Measurements from ENCODE around the gene SPPL3. TPM values are rescaled to one million over a fixed set of nuclear protein-coding genes. Genes with fewer than 3 reads are reported as not detected.
"Not testable (repeated sequence)": the region's sequence is repeated elsewhere in the genome, so short reads cannot be mapped to it uniquely, and the experiment has no call there.

SPPL3 gene
- polyA plus RNA-seq, 1 donor, result 54.9 TPM

- DNase-seq, result no peak
These were observed 62.6 kb downstream of the SPPL3 start for GRCh38 chr12:120841525-120841924.

GRCh38 chr12:120839503-120839902 lies 64.7 kb downstream of the SPPL3 start:
- DNase-seq, result no peak

GRCh38 chr12:120838629-120839383 lies 65.4 kb downstream of the SPPL3 start:
- not testable (repeated sequence) for DNase-seq

GRCh38 chr12:120836114-120836684 lies 68.0 kb downstream of the SPPL3 start:
- no peak for DNase-seq

- no peak for DNase-seq
These were observed 68.5 kb downstream of the SPPL3 start for GRCh38 chr12:120835657-120836056.

GRCh38 chr12:120835304-120835612 lies 68.9 kb downstream of the SPPL3 start:
- no peak for DNase-seq

GRCh38 chr12:120834489-120835303 lies 69.5 kb downstream of the SPPL3 start:
- no peak for DNase-seq

- no peak for DNase-seq
These were observed 70.3 kb downstream of the SPPL3 start for GRCh38 chr12:120833849-120834248.

GRCh38 chr12:120832737-120833136 lies 71.4 kb downstream of the SPPL3 start:
- DNase-seq, result no peak

GRCh38 chr12:120831648-120832267 lies 72.4 kb downstream of the SPPL3 start:
- no peak for DNase-seq

- DNase-seq, result no peak
These were observed 73.2 kb downstream of the SPPL3 start for GRCh38 chr12:120830966-120831365.

GRCh38 chr12:120830052-120830940 lies 73.9 kb downstream of the SPPL3 start:
- no peak for DNase-seq

- DNase-seq, result no peak
These were observed 77.8 kb downstream of the SPPL3 start for GRCh38 chr12:120826335-120826734.

GRCh38 chr12:120825337-120825736 lies 78.8 kb downstream of the SPPL3 start:
- DNase-seq, result no peak

- DNase-seq, result no peak
These were observed 81.2 kb downstream of the SPPL3 start for GRCh38 chr12:120822832-120823503.

GRCh38 chr12:120821878-120822277 lies 82.3 kb downstream of the SPPL3 start:
- DNase-seq, result no peak

- DNase-seq, result no peak
These were observed 83.2 kb downstream of the SPPL3 start for GRCh38 chr12:120820884-120821510.

- no peak for DNase-seq
These were observed 85.7 kb downstream of the SPPL3 start for GRCh38 chr12:120818416-120818815.

GRCh38 chr12:120817559-120818330 lies 86.4 kb downstream of the SPPL3 start:
- DNase-seq, result no peak

- no peak for DNase-seq
These were observed 87.8 kb downstream of the SPPL3 start for GRCh38 chr12:120816363-120816762.

All from hindlimb muscle (tissue), 1 donor.